CD4-positive, alpha-beta T cell treated with Interleukin-15 for 4 hours (primary cell): ENCODE measurements around the gene PLEKHA6.

ENCODE experiments used
- DNase-seq: peaks from one replicate; pipeline ENCODE4 v3.0.0-alpha.2; 2020; ENCODE audit warnings: low spot score

The PLEKHA6 gene

DNA sequence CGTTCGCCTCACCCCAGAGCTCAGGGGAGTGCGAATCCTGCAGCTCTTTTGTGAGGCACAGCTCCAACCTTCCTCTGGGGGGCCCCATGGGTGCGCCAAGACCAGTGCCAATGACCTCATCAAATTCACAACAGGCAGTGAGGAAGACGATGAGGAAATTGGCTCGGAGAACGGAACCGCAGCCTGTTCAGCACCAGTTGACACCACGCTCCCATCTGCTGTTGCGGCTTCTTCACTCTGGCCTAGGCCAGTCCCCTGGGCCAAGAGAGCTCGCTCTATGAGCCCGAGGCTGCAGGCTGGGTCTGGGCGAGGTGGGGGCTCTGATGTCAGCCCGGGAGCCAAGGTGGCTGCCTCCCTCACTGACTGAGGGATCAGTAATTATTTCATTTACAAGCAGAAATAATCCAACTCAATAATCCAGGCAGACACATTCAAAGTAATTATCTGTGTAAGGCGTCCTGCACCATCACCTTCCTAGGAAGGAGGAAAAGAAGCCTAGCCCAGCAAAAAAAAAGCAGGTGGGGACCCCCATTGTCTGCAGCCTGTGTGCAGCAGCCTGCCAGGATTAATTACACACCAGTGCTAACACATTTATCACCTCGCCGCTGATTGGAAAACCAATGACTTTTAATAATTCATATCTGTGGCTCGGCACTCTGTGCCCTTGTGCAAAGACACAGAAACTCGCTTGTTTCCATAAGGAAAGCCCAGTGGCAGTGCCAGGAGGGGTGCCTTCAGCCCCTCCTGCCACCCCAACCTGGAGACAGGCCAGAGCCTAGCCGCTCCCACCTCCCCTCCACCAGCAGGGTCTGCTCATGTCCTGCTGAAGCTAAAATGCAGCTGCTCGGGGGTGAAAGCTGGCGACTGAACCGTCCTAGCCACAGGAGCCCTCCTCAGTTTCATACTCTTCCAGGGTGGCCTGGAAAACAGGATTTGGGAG lies 1.9 kb downstream of the PLEKHA6 start:
- no peak for DNase-seq

DNA sequence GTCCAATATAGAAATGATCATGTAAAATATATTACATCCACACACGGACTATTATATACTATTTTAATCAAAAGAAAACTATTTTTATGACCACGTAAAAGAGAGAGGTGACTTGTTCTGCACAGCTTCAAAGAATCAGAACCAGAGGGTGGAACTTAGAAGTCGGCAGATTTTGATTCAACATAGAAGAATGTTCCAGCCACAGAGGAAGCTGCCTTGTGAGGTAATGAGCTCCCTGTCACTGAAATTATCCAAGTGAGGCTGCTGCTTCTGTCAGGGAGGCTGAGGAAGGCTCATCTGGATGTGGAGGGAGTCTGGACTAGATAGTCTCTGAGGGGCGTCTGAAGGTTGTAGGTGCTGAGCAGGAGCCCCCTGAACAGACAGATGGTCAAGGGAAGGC lies 2.7 kb downstream of the PLEKHA6 start:
- DNase-seq: no peak

DNA sequence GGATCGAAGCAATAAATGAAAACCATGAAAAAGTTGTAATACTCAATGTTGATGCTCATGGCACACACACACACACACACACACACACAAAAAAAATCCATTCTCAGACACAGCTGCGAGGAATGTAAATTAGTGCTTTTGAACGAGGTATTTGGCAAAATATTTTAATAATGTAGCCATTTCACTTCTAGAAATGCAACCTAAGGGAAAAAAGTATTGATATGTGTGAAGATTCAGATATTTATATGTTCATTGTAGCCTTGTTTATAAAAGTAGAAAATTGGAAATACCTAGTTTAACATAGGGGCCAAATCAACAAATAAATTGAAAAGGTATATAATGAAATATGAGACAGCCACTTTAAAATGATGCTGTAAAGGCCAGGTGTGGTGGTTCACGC lies 3.8 kb downstream of the PLEKHA6 start:
- DNase-seq: no peak

DNA sequence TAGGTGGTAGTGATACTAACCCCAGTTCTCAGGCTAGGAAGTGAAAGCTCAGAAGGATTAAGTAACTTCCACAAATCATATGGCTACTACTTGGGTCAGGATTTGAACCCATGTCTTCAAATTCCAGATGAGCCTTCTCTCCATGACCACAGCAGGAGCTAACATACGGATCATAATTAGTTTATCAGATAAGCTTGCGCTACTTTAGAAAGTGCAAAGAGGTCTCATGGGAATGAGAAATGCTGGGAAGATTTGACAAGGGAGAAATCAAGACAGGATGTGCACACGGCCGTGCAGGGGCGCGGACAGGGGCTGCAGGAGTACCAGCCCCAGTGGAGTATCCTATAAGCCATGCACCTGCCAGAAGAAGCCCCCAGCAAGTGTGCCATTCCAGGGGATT lies 5.2 kb downstream of the PLEKHA6 start:
- no peak for DNase-seq

DNA sequence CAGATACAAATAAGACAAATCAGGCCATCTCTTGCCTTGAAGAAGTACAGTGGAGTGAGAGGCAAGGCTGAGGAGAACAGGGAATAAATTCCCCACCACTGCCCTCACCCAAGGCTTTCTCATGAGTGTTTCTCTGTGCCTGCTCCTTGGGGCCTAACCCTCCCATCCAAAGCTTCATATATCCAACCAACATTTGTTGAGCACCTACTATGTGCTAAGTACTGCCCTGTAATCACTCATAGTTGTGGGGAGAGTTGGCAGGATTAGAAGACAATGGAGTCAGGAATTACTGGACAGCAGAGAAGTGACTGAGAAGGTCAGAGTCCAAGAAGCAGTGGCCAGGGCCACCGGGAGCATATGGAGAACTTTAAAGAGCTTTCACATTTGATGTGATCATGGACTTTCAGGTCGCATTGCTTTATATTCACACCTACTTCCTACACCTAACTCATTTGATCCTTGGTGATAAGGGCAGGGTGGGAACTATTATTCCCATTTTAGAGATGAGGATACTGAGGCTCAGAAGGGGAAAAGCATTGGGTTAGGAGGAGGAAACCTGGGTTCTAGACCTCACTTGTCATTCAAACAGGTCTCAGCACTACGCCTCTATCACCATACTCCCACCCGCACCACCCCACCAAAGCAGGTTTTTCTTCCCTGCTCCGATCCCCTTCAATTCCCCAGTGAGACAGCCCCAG lies 6.4 kb downstream of the PLEKHA6 start:
- DNase-seq: no peak

DNA sequence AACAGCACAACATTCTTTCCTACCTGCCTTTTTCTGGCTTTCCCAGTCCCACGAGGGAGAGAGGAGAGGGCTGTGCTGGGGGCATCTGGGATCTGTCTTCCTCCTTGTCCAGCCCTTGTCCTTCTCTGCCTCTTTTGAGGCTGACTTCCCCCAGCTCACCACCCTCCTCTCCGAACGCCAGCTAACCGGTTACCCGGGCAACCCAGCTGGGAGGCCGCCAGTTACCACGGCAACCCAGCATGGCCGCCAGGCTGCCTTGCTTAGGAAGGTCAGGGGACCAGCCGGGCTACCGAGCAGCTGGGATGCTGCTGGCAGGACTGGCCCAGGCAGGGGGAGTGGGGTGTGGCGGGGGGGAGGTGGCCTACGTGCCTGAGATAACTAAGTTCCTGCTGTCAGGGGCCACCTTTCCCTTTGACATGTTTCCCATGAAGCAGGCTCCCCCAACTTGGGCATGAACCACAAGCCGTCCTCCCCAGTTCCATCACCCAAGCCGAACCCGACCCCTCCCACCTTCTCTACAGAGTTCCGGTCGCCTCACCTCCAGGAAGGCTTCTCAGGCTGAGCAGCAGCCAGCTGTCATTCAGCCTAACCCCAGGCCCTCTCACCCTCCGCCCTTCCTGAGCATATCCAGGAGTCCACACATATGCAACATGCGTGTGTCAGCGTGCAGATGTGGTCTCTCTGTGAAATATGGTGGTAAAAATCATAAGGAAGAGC lies 8.7 kb downstream of the PLEKHA6 start:
- DNase-seq: no peak

DNA sequence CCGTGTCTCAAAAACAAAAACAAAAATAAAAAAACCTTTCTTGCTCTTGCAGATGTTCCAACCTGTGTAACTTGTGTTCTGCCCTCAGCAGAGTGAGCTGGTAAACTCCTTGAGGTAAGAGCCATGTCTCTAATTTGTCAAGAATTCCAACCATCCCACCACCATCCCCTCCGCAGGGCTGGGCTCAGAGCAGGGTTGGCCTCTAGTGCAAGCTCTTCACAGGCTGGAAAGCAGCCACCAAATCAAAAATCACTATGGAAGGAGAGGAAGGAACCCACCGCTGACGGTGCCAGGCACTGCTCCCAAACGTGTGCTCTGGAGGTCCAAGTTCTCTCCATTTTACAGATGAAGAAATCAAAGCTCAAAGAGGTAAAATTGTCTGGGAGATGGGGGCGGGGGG lies 9.4 kb downstream of the PLEKHA6 start:
- no peak for DNase-seq

DNA sequence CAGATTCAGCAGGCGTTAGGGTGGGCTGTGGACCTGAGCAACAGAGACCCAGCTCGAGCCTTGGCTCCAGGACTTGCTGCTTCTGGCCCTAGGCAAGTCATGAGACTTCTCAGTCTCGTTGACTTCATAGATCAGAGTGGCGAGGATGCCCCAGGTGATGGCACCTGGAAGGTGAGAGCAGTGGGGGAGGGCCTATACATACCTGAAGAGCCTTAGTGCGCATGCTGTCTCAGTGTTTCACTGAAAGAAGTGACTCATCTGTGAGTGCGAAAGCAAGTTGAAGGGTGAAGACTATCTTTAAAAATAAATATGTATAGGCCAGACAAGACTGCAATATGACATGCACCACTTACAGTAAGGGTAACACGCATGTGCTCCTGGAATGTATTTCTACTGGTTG lies 10.1 kb downstream of the PLEKHA6 start:
- DNase-seq: no peak

DNA sequence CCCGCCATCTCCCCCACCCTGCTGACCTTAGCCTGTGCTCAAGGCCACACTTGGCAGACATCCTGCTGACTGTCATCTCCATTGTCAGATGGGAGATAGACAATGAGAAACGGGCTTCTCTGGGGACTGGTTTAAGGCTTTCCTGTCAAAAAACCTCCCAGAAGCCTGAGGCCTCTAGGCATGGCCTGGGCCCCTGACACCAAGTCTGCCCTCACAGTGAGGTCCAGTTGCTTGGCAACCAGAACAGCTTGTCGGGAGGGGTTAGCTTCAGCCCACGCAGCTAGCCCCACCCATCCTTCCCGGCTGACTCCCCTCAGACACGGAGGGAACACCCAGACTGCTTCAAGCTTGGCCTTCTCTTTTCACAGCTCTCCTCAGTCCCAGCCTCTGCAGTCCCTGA lies 11.0 kb downstream of the PLEKHA6 start:
- DNase-seq: no peak

DNA sequence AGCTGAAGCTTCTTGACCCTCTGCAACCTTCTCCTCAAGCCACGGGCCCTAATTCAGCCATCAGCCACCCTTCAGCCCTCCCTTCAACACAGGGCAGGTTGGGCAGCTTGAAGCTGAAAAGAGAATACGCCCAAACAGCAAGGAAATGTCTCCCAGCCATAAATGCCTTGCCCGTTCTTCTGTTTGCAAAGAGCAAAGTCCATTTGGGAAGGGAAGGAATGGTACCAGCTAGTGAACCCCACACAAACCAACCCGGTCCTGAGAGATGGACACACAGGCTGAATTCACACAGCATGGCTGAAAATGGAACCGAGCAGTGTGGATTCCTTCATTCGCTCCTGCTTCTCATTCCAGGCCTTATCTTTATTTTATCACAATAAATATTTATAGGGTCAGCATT lies 11.5 kb downstream of the PLEKHA6 start:
- no peak for DNase-seq

DNA sequence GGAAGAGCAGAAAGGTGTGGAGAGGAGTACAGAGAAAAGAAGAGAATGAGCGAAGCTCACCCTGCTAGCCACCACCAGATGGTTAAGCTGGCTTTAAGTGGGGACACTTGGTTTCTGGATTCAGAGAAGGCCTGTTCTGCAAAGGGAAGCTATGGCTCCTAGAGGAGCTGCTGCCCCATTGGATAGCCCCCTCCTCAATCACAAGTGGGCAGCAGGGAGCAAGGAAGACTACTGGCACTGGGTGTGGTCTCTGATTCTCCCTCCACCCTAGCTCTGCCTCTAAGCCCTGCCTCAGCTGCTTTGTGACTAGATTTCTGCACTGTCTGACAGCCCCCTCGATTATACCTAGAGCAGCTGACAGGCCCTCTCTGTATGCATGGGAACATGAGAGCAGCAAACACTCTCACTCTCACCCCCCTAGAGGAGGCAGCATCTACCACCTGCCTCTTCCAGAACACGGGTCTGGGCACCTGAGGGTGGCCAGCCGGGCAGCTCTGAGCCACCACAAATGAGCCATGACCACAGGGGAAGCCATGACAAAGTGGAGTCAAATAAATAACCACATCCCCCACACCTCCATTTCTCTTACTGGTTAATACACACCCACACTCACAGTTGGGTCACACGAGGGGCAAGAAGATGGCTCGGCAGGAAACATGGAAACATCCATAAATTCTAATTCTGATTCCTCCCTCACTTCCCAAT lies 13.6 kb downstream of the PLEKHA6 start:
- DNase-seq: no peak

DNA sequence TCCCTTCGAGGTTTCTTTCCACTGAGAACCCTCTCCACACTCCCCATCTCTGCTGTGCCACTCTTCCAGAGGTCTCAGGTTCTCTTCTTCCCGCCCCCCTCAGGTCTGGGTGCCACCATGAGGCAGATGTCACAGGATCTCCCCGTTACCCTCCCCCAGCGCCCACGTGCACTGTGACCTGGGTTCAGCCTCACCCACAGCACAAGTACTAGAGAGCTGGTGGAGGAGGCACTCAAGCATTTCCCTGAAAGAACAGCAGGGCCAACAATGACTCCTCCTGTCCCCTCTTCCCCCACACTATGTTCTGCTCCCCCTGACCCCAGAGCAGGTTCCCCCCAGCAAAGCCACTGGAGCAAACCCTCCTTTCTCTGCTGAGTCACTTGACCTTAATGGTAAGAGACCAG lies 14.3 kb downstream of the PLEKHA6 start:
- no peak for DNase-seq

DNA sequence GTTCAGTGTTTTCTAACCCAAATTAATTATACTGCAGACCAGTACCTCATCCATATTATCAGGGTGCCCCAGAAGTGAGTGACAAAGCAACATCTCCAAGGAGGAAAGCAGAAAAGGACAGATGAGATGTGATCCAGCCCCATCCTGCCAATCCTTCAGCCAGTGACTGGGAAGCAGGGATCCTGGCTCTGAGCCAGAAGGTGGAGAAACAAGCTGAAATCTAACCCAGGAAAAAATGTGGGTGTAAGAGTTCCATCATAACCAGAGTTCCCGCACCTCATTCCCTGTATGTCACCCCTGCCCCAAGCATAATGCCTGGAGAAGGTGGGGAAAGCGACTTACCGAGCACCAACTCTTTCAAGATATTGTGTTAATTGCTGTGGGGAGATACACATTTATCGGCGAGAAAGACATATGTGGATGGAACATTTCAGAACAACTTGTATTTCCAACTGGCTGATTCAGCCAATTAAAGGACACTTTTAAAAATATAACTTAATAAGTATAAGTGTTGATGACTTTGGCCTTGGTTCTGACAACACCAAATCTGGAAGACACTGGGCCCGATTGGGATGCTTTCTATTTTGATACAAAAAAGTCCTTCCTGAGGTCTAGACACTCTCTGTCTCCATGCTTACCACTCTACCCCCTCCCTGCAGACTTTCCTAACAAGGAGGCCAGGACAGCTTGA lies 14.9 kb downstream of the PLEKHA6 start:
- DNase-seq: no peak

DNA sequence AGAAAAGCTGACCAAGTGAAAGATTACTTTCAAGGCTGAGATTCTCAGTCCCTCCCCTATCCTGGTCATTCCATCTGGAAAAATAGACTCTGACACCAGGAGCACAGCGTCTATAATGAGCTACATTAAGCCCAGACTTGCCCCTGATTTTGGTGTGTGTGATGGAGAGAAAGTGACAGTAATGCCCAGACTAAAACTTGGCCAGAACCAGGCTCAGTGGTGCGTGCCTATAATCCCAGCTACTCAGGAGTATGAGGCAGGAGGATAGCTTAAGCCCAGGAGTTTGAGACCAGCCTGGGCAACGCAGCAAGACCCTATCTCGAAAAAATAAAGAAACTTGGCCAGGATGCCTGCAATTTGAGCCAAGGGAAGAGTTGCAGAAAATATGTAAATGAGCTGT lies 15.9 kb downstream of the PLEKHA6 start:
- DNase-seq: no peak

DNA sequence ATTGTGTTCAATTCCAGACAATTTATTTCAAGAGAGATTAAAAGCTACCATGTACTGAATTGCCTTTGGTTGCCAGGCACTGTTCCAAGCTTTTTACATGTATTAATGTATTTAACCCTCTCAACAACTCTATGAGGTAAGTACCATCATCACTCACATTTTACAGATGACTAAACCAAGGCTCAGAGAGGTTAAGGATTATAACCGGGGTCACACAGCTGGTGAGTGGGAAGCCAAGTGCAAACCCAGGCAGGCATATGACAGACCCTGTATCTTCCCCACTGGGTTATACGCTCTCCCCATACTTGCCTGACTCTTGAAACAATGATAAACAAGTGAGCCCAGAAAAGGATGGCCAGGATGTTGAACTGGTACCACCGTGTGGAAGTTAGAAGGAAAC lies 16.5 kb downstream of the PLEKHA6 start:
- no peak for DNase-seq

DNA sequence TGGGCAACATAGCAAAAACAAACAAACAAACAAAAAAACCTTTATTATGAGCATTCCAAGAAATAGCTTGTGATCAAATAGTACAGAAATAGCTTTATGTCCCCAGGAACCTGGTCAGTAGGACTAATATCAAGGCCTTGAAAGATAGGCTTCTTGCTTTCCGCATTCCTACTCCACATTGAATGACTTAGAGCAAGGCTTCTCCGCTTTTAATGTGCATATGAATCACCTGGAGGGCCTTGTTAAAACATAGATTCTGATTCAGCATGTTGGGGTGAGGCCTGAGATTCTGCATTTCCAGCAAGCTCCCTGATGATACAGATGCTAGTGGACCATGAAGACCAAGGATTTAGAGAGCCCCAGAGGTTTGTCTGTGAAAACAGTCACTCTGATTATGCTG lies 17.4 kb downstream of the PLEKHA6 start:
- DNase-seq: no peak

DNA sequence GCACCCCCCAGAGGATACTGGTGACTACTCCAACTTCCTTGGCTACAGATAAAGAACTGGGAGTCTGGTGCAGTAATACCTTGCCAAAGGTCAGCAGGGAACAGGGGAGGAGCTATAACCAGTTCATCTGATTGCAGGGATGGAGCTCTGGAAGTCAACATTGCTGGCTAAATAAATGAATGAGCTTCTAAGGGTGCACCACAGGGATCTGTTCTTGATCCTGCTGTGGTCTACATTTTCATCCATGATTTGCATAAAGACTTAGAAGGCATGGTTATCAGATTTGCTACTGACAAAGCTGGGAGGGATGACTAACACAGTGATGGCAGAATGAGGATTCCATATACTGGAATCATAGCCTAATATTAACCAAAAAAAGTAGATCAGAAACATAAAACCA lies 18.3 kb downstream of the PLEKHA6 start:
- no peak for DNase-seq

DNA sequence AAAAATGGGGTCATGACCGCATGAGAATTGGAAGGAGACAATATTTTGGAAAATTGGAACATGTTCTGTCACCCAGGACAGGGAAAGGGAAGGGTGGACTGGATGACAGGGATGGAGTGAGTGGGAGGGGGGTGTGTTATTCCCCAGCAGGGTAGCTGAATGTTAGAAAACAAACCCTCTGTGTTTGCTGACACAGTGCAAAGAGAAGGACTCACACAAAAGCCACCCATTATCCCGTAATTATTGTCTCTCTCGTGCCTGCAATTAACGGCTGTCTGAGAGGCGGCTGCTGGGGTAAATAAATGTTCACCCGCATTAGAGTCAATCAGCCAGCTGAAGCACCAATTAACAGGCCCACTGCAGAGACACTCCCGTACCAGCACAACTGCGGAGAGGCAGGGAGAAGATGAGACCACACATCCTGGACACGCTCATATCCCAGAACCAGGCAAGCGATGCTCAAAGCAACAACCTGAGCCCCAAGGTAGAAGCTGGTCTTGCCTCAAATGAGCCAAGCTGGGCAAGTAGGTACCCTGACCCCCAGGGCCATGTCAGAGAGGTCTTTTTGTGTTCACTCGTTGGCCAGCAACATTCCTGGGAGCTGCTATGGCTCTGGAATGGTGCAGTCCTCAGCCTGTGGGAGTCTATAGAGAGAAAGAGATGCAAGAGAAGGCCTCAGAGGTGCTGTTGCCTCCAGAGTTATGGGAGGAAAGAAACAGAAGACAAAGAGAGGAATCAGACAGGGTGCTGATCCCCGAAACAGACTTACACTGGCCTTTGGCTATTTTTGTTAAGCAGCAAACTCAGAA lies 19.4 kb downstream of the PLEKHA6 start:
- DNase-seq: no peak

DNA sequence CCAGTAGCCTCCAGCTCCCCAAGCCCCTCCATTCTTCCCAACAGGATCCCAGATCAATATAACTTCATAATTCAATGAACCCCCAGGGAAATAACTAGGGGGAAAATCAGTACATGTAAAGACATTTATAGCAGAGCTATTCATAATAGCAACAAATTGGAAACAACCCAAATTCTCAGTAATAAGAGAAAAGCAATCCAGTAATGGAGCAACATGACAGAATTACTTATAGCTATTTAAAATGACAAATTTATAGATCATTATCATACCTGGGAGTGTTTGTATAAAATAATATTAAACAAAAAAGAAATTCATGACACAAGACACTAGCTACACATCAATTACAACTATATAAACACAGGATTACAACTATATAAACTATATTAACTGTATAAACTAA lies 20.2 kb downstream of the PLEKHA6 start:
- DNase-seq: no peak

DNA sequence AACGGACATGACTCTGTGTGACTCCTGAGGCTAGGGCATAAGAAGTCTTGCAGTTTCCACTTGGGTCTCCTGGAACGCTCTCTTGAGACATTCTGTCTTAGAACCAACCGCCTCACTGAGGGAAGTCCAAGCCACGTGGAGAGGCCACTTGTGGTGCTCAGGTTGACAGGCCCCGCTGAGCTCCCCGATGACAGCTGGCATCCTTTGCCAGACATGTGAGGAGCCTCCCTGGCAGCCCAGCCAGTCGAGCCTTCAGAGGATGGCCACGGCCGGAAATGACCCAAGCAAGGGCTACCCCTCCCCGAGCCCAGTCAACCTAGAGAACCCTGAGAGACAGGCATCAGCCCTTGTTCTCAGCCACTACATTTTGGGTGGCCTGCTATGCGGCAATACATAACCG lies 20.7 kb downstream of the PLEKHA6 start:
- no peak for DNase-seq

DNA sequence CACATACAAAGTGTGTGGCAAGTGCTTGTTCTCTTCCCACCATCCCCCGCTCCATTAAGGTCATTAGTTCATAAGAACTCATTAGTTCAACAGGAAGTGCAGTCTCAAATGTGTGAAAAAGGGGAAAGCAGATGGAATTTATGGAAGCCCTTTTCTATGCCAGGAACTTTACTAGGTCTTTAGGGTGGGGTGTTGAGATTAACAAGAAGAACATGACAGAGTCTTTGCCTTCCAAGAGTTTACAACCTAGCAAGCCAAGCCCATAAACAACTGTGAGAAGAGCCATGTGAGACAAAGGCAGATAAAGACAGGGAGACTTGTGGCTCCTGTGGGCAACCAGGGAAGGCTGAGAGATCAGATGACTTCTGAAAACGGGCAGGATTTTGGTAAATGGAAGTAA lies 21.4 kb downstream of the PLEKHA6 start:
- no peak for DNase-seq
